Astrocyte (in vitro differentiated cells and primary cell): ENCODE data around the gene IMPA2. TPM values are rescaled to one million over a fixed set of nuclear protein-coding genes. Genes with fewer than 3 reads are reported as not detected.

Experiments
- DNase-seq: peaks from one replicate; pipeline ENCODE4 v3.0.0-alpha.2; 2010; ENCODE audit warnings: low read depth
- FAIRE-seq: peaks from 2 replicates; lab custom pipeline; 2011; peaks lifted over from hg19 to GRCh38; lab: Jason Lieb, UNC
- H2AFZ ChIP-seq: 2 replicates; pipeline ENCODE4 v1.6.0; 2012; ENCODE audit warnings: low read depth, low read length, inconsistent platforms
- H3K27ac ChIP-seq: 2 replicates; pipeline ENCODE4 v1.5.1; 2011; ENCODE audit warnings: low read depth, low read length, inconsistent platforms
- H3K27me3 ChIP-seq: 2 replicates; pipeline ENCODE4 v1.6.0; 2011; ENCODE audit warnings: low read length, inconsistent platforms; ENCODE audit not compliant: insufficient read depth
- H3K36me3 ChIP-seq: 2 replicates; pipeline ENCODE4 v1.5.1; 2011; ENCODE audit warnings: low read length, inconsistent platforms; ENCODE audit not compliant: insufficient read depth
- H3K4me1 ChIP-seq: 2 replicates; pipeline ENCODE4 v1.5.1; 2011; ENCODE audit warnings: low read length, inconsistent platforms; ENCODE audit not compliant: insufficient read depth
- H3K4me2 ChIP-seq: 2 replicates; pipeline ENCODE4 v1.6.0; 2012; ENCODE audit warnings: low read length, inconsistent platforms
- H3K4me3 ChIP-seq: 2 replicates; pipeline ENCODE4 v1.5.1; 2011; ENCODE audit warnings: low read depth, mild to moderate bottlenecking, low read length, inconsistent platforms; ENCODE audit not compliant: insufficient read depth
- H3K79me2 ChIP-seq: 2 replicates; pipeline ENCODE4 v1.6.0; 2012; ENCODE audit warnings: mild to moderate bottlenecking, low read length, inconsistent platforms; ENCODE audit not compliant: insufficient read depth
- H3K9ac ChIP-seq: 2 replicates; pipeline ENCODE4 v1.6.0; 2012; ENCODE audit warnings: mild to moderate bottlenecking, low read length, inconsistent platforms
- H3K9me3 ChIP-seq: 2 replicates; pipeline ENCODE4 v1.5.1; 2012; ENCODE audit warnings: low read depth, mild to moderate bottlenecking, low read length, inconsistent platforms; ENCODE audit not compliant: insufficient read depth
- H4K20me1 ChIP-seq: 2 replicates; pipeline ENCODE4 v1.6.0; 2012; ENCODE audit warnings: low read length, inconsistent platforms; ENCODE audit not compliant: insufficient read depth
- H3K27ac Mint-ChIP-seq: one replicate; pipeline ENCODE4 v1.8.0; 2021; ENCODE audit warnings: mild to moderate bottlenecking, mixed read lengths; ENCODE audit not compliant: unreplicated experiment
- H3K27me3 Mint-ChIP-seq: one replicate; pipeline ENCODE4 v1.8.0; 2021; ENCODE audit warnings: low read depth, mixed read lengths; ENCODE audit not compliant: unreplicated experiment
- H3K36me3 Mint-ChIP-seq: one replicate; pipeline ENCODE4 v1.8.0; 2021; ENCODE audit warnings: low read depth, mixed read lengths; ENCODE audit not compliant: unreplicated experiment
- H3K4me1 Mint-ChIP-seq: one replicate; pipeline ENCODE4 v1.8.0; 2021; ENCODE audit warnings: low read depth, mixed read lengths; ENCODE audit not compliant: unreplicated experiment
- H3K4me3 Mint-ChIP-seq: one replicate; pipeline ENCODE4 v1.8.0; 2021; ENCODE audit warnings: mild to moderate bottlenecking, moderate library complexity, mixed read lengths; ENCODE audit not compliant: unreplicated experiment
- H3K9me3 Mint-ChIP-seq: one replicate; pipeline ENCODE4 v1.8.0; 2021; ENCODE audit warnings: mild to moderate bottlenecking, mixed read lengths; ENCODE audit not compliant: unreplicated experiment
- CTCF ChIP-seq: IDR thresholded peaks from 2 replicates; pipeline ENCODE4 v1.5.1; 2011; ENCODE audit warnings: low read depth, mild to moderate bottlenecking, inconsistent platforms, low read length, moderate library complexity; ENCODE audit not compliant: insufficient read depth
- EZH2 ChIP-seq: IDR thresholded peaks from 2 replicates; pipeline ENCODE4 v1.6.1; 2012; ENCODE audit warnings: mild to moderate bottlenecking, low read length, inconsistent platforms; ENCODE audit not compliant: insufficient read depth
- total RNA-seq: library from RNA; stranded (reverse); gene quantifications from 2 replicates; pipeline ENCODE4 v1.2.1, GENCODE V29; 2021

IMPA2 gene
- total RNA-seq, 1 donor from 2014 or later: 4.8 TPM

GRCh38 chr18:12033643-12034025 lies 52.3 kb downstream of the IMPA2 start:
- H3K27me3 ChIP-seq: no peaks in the 10 kb centered on the region
- H3K4me1 ChIP-seq: peaks cover 4% of the 10 kb centered on the region
- TF ChIP-seq CTCF: no peak
- TF ChIP-seq EZH2: no peak
- no peak for FAIRE-seq
- H3K79me2 ChIP-seq: no peaks in the 10 kb centered on the region
- Mint-ChIP-seq H3K4me1 (peaks cover 4% of the 10 kb centered on the region), H3K36me3 (no peaks in the 10 kb centered on the region), H3K4me3 (no peak overlapping the region), H3K9me3 (no peaks in the 10 kb centered on the region), H3K27me3 (peaks cover 24% of the 10 kb centered on the region), H3K27ac (no peak overlapping the region)
- H3K4me2 ChIP-seq: no peak overlapping the region
- no peaks in the 10 kb centered on the region for H3K9me3 ChIP-seq
- no peak overlapping the region for H3K27ac ChIP-seq
- H2AFZ ChIP-seq: no peak overlapping the region
- H4K20me1 ChIP-seq: no peaks in the 10 kb centered on the region
- H3K4me3 ChIP-seq: no peak overlapping the region
- no peak overlapping the region for H3K9ac ChIP-seq
- no peak for DNase-seq
- no peaks in the 10 kb centered on the region for H3K36me3 ChIP-seq

- no peak overlapping the region for H3K27ac Mint-ChIP-seq
- Histone ChIP-seq H3K36me3 (no peaks in the 10 kb centered on the region), H2AFZ (no peak overlapping the region), H3K9ac (no peak overlapping the region), H3K27ac (no peak overlapping the region), H3K4me2 (no peak overlapping the region), H4K20me1 (no peaks in the 10 kb centered on the region), H3K4me1 (peaks cover 4% of the 10 kb centered on the region), H3K4me3 (no peak overlapping the region), H3K9me3 (no peaks in the 10 kb centered on the region), H3K79me2 (no peaks in the 10 kb centered on the region), H3K27me3 (no peaks in the 10 kb centered on the region)
- DNase-seq (no peak), FAIRE-seq (no peak)
- H3K27me3 Mint-ChIP-seq: peaks cover 24% of the 10 kb centered on the region
- TF ChIP-seq CTCF (no peak), EZH2 (no peak)
- H3K36me3 Mint-ChIP-seq: no peaks in the 10 kb centered on the region
- H3K9me3 Mint-ChIP-seq: no peaks in the 10 kb centered on the region
- peaks cover 4% of the 10 kb centered on the region for H3K4me1 Mint-ChIP-seq
- H3K4me3 Mint-ChIP-seq: no peak overlapping the region
These were observed 53.2 kb downstream of the IMPA2 start for GRCh38 chr18:12034241-12035100.

- no peaks in the 10 kb centered on the region for H3K9me3 ChIP-seq
- TF ChIP-seq CTCF (no peak), EZH2 (no peak)
- no peak overlapping the region for H3K27ac ChIP-seq
- H3K27ac Mint-ChIP-seq: no peak overlapping the region
- H3K4me2 ChIP-seq: no peak overlapping the region
- FAIRE-seq (no peak), DNase-seq (no peak)
- peaks cover 4% of the 10 kb centered on the region for H3K4me1 Mint-ChIP-seq
- no peak overlapping the region for H2AFZ ChIP-seq
- H3K4me3 Mint-ChIP-seq: no peak overlapping the region
- H4K20me1 ChIP-seq: no peaks in the 10 kb centered on the region
- H3K27me3 ChIP-seq: no peaks in the 10 kb centered on the region
- H3K9ac ChIP-seq: no peak overlapping the region
- no peaks in the 10 kb centered on the region for H3K36me3 Mint-ChIP-seq
- no peaks in the 10 kb centered on the region for H3K9me3 Mint-ChIP-seq
- H3K27me3 Mint-ChIP-seq: peaks cover 24% of the 10 kb centered on the region
- no peaks in the 10 kb centered on the region for H3K36me3 ChIP-seq
- H3K4me3 ChIP-seq: no peak overlapping the region
- no peaks in the 10 kb centered on the region for H3K79me2 ChIP-seq
- peaks cover 4% of the 10 kb centered on the region for H3K4me1 ChIP-seq
These were observed 54.2 kb downstream of the IMPA2 start for GRCh38 chr18:12035481-12035880.
